HFFc6 (cell line): Measurements from ENCODE around the gene POGLUT2. TPM values are rescaled to one million over a fixed set of nuclear protein-coding genes. Genes with fewer than 3 reads are reported as not detected.

ENCODE experiments used
- DNase-seq: peaks from one replicate; pipeline ENCODE4 v3.0.0-alpha.2; 2018
- H3K27ac Mint-ChIP-seq: 2 replicates; pipeline ENCODE4 v1.8.0; 2020; ENCODE audit warnings: mild to moderate bottlenecking, mixed read lengths
- H3K27me3 Mint-ChIP-seq: 2 replicates; pipeline ENCODE4 v1.8.0; 2021; ENCODE audit warnings: mild to moderate bottlenecking, moderate library complexity, mixed read lengths; ENCODE audit not compliant: insufficient read depth
- H3K36me3 Mint-ChIP-seq: 2 replicates; pipeline ENCODE4 v1.8.0; 2021; ENCODE audit warnings: low read depth, mixed read lengths
- H3K4me1 Mint-ChIP-seq: 2 replicates; pipeline ENCODE4 v1.8.0; 2020; ENCODE audit warnings: low read depth, mixed read lengths
- H3K4me3 Mint-ChIP-seq: 2 replicates; pipeline ENCODE4 v1.8.0; 2020; ENCODE audit warnings: mild to moderate bottlenecking, moderate library complexity, mixed read lengths
- H3K9me3 Mint-ChIP-seq: 2 replicates; pipeline ENCODE4 v1.8.0; 2020; ENCODE audit warnings: mild to moderate bottlenecking, mixed read lengths
- long read RNA-seq: library from polyadenylated mRNA; unstranded; transcript quantifications from one replicate; pipeline ENCODE4 v2.0.0, GENCODE V29; 2019
- total RNA-seq, 6 experiments: library from RNA; stranded (reverse); fragmentation: NEBNext Ultra II Directional; extraction: Animal tissue kit (Norgen Biotek cat#: 25700); gene quantifications; 2 replicates in 1 of 6; 3 replicates in 5 of 6; pipeline ENCODE4 v1.2.3, GENCODE V29; 2021
- TF ChIP-seq, protein P1 (sequence below): fragments of 200-600 bp; sonication (generic); IDR thresholded peaks from 2 replicates; pipeline ENCODE4 v1.5.0; 2021; ENCODE audit warnings: antibody characterized with exemption, mild to moderate bottlenecking

The POGLUT2 gene
- total RNA-seq, result 10 to 100 TPM; 12.0 to 26.8 (median 13.8) TPM
- long read RNA-seq, transcript KDELC1-201 (10 exons, 2,060 nt), result major isoform, 12 of 15 reads
- long read RNA-seq, partial matches to known transcripts, result 3 of 15 reads
- long read RNA-seq, other reads (novel, unspliced or antisense), result 0 of 15 reads

DNA sequence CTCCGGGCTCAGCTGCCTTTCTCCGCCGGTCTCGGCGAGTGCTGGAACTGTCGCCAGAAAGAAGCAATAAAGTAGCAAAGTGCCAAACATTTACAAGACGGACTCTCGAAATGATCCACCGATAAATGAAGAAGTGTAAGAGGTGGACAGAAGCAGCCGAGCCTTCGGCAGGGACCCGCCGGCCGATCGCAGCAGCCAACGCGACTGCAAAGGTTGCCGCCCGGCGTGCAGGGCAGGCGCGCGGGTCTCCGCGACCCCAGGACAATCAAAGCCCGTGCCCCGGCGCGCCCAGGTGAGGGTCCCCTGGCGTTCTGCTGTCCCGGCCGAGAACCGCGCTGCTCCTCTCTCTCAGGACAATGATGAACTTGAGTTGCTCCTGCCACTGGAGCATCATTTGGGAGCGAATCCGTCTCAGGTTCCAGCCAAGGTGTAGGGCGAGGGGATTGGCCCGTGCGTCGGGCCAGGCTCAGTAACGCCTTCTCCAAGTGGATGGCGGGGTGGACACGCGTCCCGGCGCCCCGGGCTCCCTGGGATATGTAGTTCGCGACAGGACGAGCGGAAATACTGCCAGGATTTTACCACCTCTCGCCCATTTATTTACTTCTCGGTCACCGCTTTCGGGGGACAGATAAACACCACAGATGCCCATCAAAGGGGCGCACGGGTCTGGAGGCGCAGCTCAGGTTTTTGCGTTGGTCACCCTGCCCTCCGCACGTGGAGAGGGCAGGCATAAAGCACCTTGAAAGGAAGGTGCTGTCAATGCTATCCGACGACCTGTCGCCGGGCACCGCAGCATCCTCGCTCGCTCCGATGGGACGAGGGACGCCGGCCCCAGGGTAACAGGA is at the start of gene POGLUT2, which contains the start of gene BIVM:
Gene POGLUT2 (minus strand): TSS at position 396 of the 845 bp plus-strand sequence. CDS start 306 bp downstream, at position 90.
Gene BIVM (plus strand): TSS at position 539 of the 845 bp plus-strand sequence. CDS start 8,149 bp downstream, outside the sequence.
- Mint-ChIP-seq H3K4me3 (peak within 1 kb of the TSS; percentile 96), H3K27ac (peak within 1 kb of the TSS; percentile 88), H3K27me3 (no peaks in the 10 kb centered on the region; the same call in 1 of the 2 replicates), H3K9me3 (no peaks in the 10 kb centered on the region), H3K4me1 (peaks cover 46% of the 10 kb centered on the region), H3K36me3 (peaks cover 7% of the 10 kb centered on the region; the same call in 1 of the 2 replicates)
- DNase-seq, result peak; percentile 92
- TF ChIP-seq, protein P1, sequence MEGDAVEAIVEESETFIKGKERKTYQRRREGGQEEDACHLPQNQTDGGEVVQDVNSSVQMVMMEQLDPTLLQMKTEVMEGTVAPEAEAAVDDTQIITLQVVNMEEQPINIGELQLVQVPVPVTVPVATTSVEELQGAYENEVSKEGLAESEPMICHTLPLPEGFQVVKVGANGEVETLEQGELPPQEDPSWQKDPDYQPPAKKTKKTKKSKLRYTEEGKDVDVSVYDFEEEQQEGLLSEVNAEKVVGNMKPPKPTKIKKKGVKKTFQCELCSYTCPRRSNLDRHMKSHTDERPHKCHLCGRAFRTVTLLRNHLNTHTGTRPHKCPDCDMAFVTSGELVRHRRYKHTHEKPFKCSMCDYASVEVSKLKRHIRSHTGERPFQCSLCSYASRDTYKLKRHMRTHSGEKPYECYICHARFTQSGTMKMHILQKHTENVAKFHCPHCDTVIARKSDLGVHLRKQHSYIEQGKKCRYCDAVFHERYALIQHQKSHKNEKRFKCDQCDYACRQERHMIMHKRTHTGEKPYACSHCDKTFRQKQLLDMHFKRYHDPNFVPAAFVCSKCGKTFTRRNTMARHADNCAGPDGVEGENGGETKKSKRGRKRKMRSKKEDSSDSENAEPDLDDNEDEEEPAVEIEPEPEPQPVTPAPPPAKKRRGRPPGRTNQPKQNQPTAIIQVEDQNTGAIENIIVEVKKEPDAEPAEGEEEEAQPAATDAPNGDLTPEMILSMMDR, result no peak

DNA sequence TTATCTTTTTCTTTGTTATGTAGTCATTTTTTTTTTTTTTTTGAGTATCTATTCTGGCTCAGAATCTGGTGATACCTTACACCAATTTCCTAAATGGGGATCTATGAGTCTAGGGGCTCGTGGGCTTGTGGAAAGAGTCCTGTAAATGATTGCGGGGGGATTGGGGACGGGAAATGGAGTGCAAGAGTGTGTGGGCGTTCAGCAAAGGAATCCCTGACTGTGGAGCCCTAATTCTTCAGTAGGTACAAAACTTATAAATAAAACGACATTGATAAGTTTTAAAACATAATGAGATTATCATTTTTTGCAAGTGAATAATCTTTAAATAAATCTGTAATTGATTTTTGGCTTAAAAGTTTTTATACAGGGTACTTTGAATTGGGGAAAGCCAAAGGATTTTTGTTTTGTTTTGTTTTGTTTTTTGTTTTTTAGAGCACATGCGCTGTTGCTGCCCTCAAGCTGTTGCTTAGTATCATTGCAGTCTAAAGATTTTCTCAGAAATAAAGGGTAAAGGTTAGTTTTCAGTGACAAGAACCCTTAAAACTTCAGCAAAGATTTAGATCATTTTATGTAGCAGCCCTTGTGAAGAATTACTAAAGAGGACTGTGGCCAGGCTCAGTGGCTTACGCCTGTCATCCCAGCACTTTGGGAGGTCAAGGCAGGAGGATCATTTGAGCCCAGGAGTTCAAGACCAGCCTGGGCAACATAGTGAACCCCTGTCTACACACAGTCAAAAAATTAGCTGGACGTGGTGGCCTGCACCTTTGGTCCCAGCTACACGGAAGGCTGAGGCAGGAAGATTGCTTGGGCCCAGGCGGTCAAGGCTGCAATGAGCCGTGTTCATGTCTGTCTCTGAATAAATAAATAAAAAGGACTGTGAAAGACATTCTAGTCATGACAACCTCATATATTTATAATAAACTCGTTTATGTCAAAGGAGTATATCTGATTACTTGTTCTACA is 48.8 kb upstream of the POGLUT2 start:
- H3K27me3 Mint-ChIP-seq, result 0 out of 2 replicates have a peak, but pooled peaks cover 2% of the 10 kb centered on the region
- TF ChIP-seq, protein P1, result peak; percentile 83
- peak overlapping the region; percentile 93 for H3K27ac Mint-ChIP-seq
- H3K4me3 Mint-ChIP-seq, result peak overlapping the region; percentile 99
- peaks cover 9% of the 10 kb centered on the region; the same call in 1 of the 2 replicates for H3K36me3 Mint-ChIP-seq
- no peaks in the 10 kb centered on the region for H3K9me3 Mint-ChIP-seq
- no peak for DNase-seq
- H3K4me1 Mint-ChIP-seq, result peaks cover 37% of the 10 kb centered on the region

DNA sequence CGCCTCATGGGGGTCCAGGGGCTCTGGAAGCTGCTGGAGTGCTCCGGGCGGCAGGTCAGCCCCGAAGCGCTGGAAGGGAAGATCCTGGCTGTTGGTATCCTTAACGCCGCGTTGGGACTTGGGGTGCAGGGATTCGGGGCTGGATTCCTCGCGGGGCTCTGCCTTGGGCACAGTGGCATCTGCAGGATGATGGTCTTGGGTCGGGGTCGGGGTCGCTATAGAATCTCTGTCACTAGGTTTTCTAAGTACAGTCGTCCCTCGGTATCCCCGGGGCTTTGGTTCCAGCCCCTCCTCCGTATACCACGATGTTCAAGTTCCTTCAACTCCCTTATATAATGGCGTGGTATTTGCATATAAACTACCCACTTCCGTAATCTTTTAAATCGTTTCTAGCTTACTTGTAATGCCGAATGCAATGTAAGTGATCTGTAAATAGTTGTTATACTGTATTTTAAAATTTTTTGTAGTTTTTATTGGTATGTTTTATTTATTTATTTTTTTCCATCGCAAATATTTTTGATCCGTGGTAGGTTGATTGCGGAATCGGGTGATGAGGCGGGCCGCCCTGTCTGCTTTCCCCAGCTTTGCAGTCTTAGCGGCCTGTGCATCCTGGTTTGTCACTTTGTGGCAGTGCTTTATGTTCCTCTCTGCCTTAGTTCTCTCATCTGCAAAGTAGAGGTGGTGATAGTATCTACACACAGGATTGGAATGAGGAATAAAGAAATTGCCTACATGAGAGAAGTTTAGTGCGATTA is 47.7 kb upstream of the POGLUT2 start:
- Mint-ChIP-seq H3K4me3 (peak overlapping the region; percentile 99), H3K4me1 (peaks cover 35% of the 10 kb centered on the region), H3K27me3 (0 out of 2 replicates have a peak, but pooled peaks cover 2% of the 10 kb centered on the region), H3K27ac (peak overlapping the region; percentile 93), H3K36me3 (peaks cover 9% of the 10 kb centered on the region; the same call in 1 of the 2 replicates), H3K9me3 (no peaks in the 10 kb centered on the region)
- TF ChIP-seq, protein P1, result no peak
- DNase-seq, result peak; percentile 28

DNA sequence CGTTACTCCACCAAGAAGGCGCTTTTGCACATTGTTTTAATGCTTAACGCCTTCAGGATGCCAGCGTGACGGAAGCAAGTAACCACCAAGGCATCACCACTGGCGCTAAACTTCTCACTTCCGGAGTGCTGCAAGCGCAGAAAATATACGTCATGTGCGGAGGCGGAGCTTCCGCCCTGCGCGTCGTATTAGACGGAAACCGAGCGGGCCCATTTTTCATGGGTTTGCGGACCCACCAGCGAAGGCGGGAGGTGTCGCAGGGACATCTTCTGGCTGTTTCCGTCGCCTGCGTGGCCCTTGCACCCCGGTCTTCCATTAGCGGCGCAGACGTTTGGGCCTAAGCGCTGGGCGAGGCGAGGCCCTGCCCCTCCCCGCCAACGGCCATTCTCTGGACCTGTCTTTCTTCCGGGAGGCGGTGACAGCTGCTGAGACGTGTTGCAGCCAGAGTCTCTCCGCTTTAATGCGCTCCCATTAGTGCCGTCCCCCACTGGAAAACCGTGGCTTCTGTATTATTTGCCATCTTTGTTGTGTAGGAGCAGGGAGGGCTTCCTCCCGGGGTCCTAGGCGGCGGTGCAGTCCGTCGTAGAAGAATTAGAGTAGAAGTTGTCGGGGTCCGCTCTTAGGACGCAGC is 47.0 kb upstream of the POGLUT2 start, which contains the start of gene ERCC5:
Gene ERCC5 (plus strand): TSS at position 403 of the 631 bp plus-strand sequence. CDS start 235 bp downstream, outside the sequence.
- H3K9me3 Mint-ChIP-seq, result no peaks in the 10 kb centered on the region
- peak; percentile 97 for DNase-seq
- peak within 1 kb of the TSS; percentile 99 for H3K4me3 Mint-ChIP-seq
- H3K4me1 Mint-ChIP-seq, result peaks cover 34% of the 10 kb centered on the region
- peak within 1 kb of the TSS; percentile 93 for H3K27ac Mint-ChIP-seq
- peaks cover 9% of the 10 kb centered on the region; the same call in 1 of the 2 replicates for H3K36me3 Mint-ChIP-seq
- 0 out of 2 replicates have a peak, but pooled peaks cover 2% of the 10 kb centered on the region for H3K27me3 Mint-ChIP-seq
- TF ChIP-seq, protein P1, result no peak; the same call in 1 of the 2 replicates
